ENCODE measurements around the gene METTL27.

METTL27 gene

GRCh38 chr7:73832806-73833205 lies 9.5 kb downstream of the METTL27 start:
- Histone ChIP-seq H4K12ac (ENCODE audit: low read depth, low read length) (no peak overlapping the region), H3K23ac (ENCODE audit: low read length) (no peak overlapping the region), H3K9me3 (ENCODE audit: insufficient read depth, low read depth, low read length) (peaks cover 5% of the 10 kb centered on the region), H3K9ac (ENCODE audit: low read length) (no peak overlapping the region), H4K8ac (ENCODE audit: low read depth, low read length) (peak overlapping the region; percentile 64), H2BK120ac (ENCODE audit: insufficient read depth, low read length, poor library complexity) (peak overlapping the region; percentile 74), H3K79me1 (ENCODE audit: low read length) (peaks cover 40% of the 10 kb centered on the region), H3K27me3 (ENCODE audit: insufficient read depth, low read length) (no peaks in the 10 kb centered on the region), H3K4me2 (ENCODE audit: low read length) (peak overlapping the region; percentile 59), H2AFZ (ENCODE audit: insufficient read depth, low read length, poor library complexity) (no peak overlapping the region), H3K4me1 (ENCODE audit: control insufficient read depth in 1 of 2, insufficient read depth in 2 of 2, low read length in 2 of 2) (peaks cover 33 to 47% of the 10 kb centered on the region in 2 experiments), H3K14ac (ENCODE audit: low read length) (peak overlapping the region; percentile 49), H3K18ac (ENCODE audit: low read length) (no peak overlapping the region), H3K4ac (ENCODE audit: low read depth, low read length) (no peak overlapping the region), H3K27ac (ENCODE audit: low read depth, low read length) (peak overlapping the region; percentile 89), H3K4me3 (ENCODE audit: low read depth, low read length) (no peak overlapping the region), H3K36me3 (ENCODE audit: control insufficient read depth in 1 of 2, insufficient read depth in 2 of 2, low read length in 2 of 2) (peaks cover 0 to 3% of the 10 kb centered on the region in 2 experiments), H3K79me2 (ENCODE audit: control insufficient read depth, insufficient read depth, low read length, poor library complexity) (peaks cover 21% of the 10 kb centered on the region), H2BK12ac (ENCODE audit: low read length) (peak overlapping the region; percentile 77), H2AK5ac (ENCODE audit: low read length) (no peak overlapping the region), H4K91ac (ENCODE audit: low read depth, low read length) (peak overlapping the region; percentile 52), H2BK5ac (ENCODE audit: low read depth, low read length, poor library complexity) (peak overlapping the region; percentile 32)
- no CpG with 5 or more reads among the region's 13 CpGs for WGBS (ENCODE audit: extremely low coverage, insufficient coverage, insufficient read length)
- DNase-seq, result peak; percentile 69 to 75

- Histone ChIP-seq H3K4me3 (ENCODE audit: low read depth, low read length) (peak overlapping the region; percentile 77), H3K4ac (ENCODE audit: low read depth, low read length) (peak overlapping the region; percentile 66), H3K36me3 (ENCODE audit: control insufficient read depth in 1 of 2, insufficient read depth in 2 of 2, low read length in 2 of 2) (peaks cover 0 to 3% of the 10 kb centered on the region in 2 experiments), H3K9me3 (ENCODE audit: insufficient read depth, low read depth, low read length) (peaks cover 5% of the 10 kb centered on the region), H3K27me3 (ENCODE audit: insufficient read depth, low read length) (no peaks in the 10 kb centered on the region), H2BK120ac (ENCODE audit: insufficient read depth, low read length, poor library complexity) (peak overlapping the region; percentile 67), H3K18ac (ENCODE audit: low read length) (peak overlapping the region; percentile 70), H4K8ac (ENCODE audit: low read depth, low read length) (peak overlapping the region; percentile 62), H2AK5ac (ENCODE audit: low read length) (peak overlapping the region; percentile 34), H3K23ac (ENCODE audit: low read length) (no peak overlapping the region), H3K79me1 (ENCODE audit: low read length) (peaks cover 43% of the 10 kb centered on the region), H2BK5ac (ENCODE audit: low read depth, low read length, poor library complexity) (peak overlapping the region; percentile 67), H3K27ac (ENCODE audit: low read depth, low read length) (peak overlapping the region; percentile 89), H3K4me1 (ENCODE audit: control insufficient read depth in 1 of 2, insufficient read depth in 2 of 2, low read length in 2 of 2) (peaks cover 37 to 52% of the 10 kb centered on the region in 2 experiments), H3K14ac (ENCODE audit: low read length) (peak overlapping the region; percentile 81), H4K12ac (ENCODE audit: low read depth, low read length) (no peak overlapping the region), H3K4me2 (ENCODE audit: low read length) (peak overlapping the region; percentile 70), H2BK12ac (ENCODE audit: low read length) (peak overlapping the region; percentile 53), H3K79me2 (ENCODE audit: control insufficient read depth, insufficient read depth, low read length, poor library complexity) (peaks cover 21% of the 10 kb centered on the region), H4K91ac (ENCODE audit: low read depth, low read length) (peak overlapping the region; percentile 78), H3K9ac (ENCODE audit: low read length) (peak overlapping the region; percentile 13), H2AFZ (ENCODE audit: insufficient read depth, low read length, poor library complexity) (no peak overlapping the region)
- no CpG with 5 or more reads among the region's 16 CpGs for WGBS (ENCODE audit: extremely low coverage, insufficient coverage, insufficient read length)
- peak; percentile 87 to 90 for DNase-seq
These were observed 10.3 kb downstream of the METTL27 start for GRCh38 chr7:73831834-73832651.

GRCh38 chr7:73831584-73831833 lies 10.8 kb downstream of the METTL27 start:
- Histone ChIP-seq H3K36me3 (ENCODE audit: control insufficient read depth in 1 of 2, insufficient read depth in 2 of 2, low read length in 2 of 2) (peaks cover 0 to 3% of the 10 kb centered on the region in 2 experiments), H3K4ac (ENCODE audit: low read depth, low read length) (peak overlapping the region; percentile 66), H4K12ac (ENCODE audit: low read depth, low read length) (no peak overlapping the region), H3K9me3 (ENCODE audit: insufficient read depth, low read depth, low read length) (peaks cover 5% of the 10 kb centered on the region), H3K27ac (ENCODE audit: low read depth, low read length) (peak overlapping the region; percentile 89), H4K8ac (ENCODE audit: low read depth, low read length) (peak overlapping the region; percentile 61), H3K4me3 (ENCODE audit: low read depth, low read length) (peak overlapping the region; percentile 77), H3K23ac (ENCODE audit: low read length) (no peak overlapping the region), H2AK5ac (ENCODE audit: low read length) (peak overlapping the region; percentile 34), H3K9ac (ENCODE audit: low read length) (peak overlapping the region; percentile 13), H3K18ac (ENCODE audit: low read length) (peak overlapping the region; percentile 70), H2BK5ac (ENCODE audit: low read depth, low read length, poor library complexity) (peak overlapping the region; percentile 34), H3K4me2 (ENCODE audit: low read length) (peak overlapping the region; percentile 70), H3K79me2 (ENCODE audit: control insufficient read depth, insufficient read depth, low read length, poor library complexity) (peaks cover 21% of the 10 kb centered on the region), H2BK120ac (ENCODE audit: insufficient read depth, low read length, poor library complexity) (peak overlapping the region; percentile 54), H3K14ac (ENCODE audit: low read length) (peak overlapping the region; percentile 81), H3K27me3 (ENCODE audit: insufficient read depth, low read length) (no peaks in the 10 kb centered on the region), H3K79me1 (ENCODE audit: low read length) (peaks cover 43% of the 10 kb centered on the region), H3K4me1 (ENCODE audit: control insufficient read depth in 1 of 2, insufficient read depth in 2 of 2, low read length in 2 of 2) (peaks cover 37 to 52% of the 10 kb centered on the region in 2 experiments), H4K91ac (ENCODE audit: low read depth, low read length) (peak overlapping the region; percentile 78), H2AFZ (ENCODE audit: insufficient read depth, low read length, poor library complexity) (no peak overlapping the region), H2BK12ac (ENCODE audit: low read length) (peak overlapping the region; percentile 53)
- no CpG with 5 or more reads among the region's 16 CpGs for WGBS (ENCODE audit: extremely low coverage, insufficient coverage, insufficient read length)
- no peak for DNase-seq

GRCh38 chr7:73830681-73831583 lies 11.4 kb downstream of the METTL27 start, which contains the start of gene CLDN4:
Gene CLDN4, plus strand, starts transcription at chr7:73830996. Its CDS starts 206 bp downstream, at chr7:73831202.
- Histone ChIP-seq H4K8ac (ENCODE audit: low read depth, low read length) (peak within 1 kb of the TSS; percentile 61), H3K4me1 (ENCODE audit: control insufficient read depth in 1 of 2, insufficient read depth in 2 of 2, low read length in 2 of 2) (peaks cover 37 to 52% of the 10 kb centered on the region in 2 experiments)

More at GRCh38 chr7:73830681-73831583, 11.4 kb downstream of the METTL27 start, which contains the start of gene CLDN4:
- Histone ChIP-seq H3K9ac (ENCODE audit: low read length) (peak within 1 kb of the TSS; percentile 72), H3K27ac (ENCODE audit: low read depth, low read length) (peak within 1 kb of the TSS; percentile 94), H3K36me3 (ENCODE audit: control insufficient read depth in 1 of 2, insufficient read depth in 2 of 2, low read length in 2 of 2) (peaks cover 0 to 3% of the 10 kb centered on the region in 2 experiments), H3K23ac (ENCODE audit: low read length) (no peak within 1 kb of the TSS), H3K18ac (ENCODE audit: low read length) (peak within 1 kb of the TSS; percentile 80), H3K4ac (ENCODE audit: low read depth, low read length) (peak within 1 kb of the TSS; percentile 66), H4K12ac (ENCODE audit: low read depth, low read length) (peak within 1 kb of the TSS; percentile 39), H4K91ac (ENCODE audit: low read depth, low read length) (peak within 1 kb of the TSS; percentile 96), H2BK5ac (ENCODE audit: low read depth, low read length, poor library complexity) (peak within 1 kb of the TSS; percentile 60), H3K27me3 (ENCODE audit: insufficient read depth, low read length) (no peaks in the 10 kb centered on the region), H2AK5ac (ENCODE audit: low read length) (peak within 1 kb of the TSS; percentile 55), H2BK12ac (ENCODE audit: low read length) (peak within 1 kb of the TSS; percentile 76), H3K14ac (ENCODE audit: low read length) (peak within 1 kb of the TSS; percentile 81), H3K9me3 (ENCODE audit: insufficient read depth, low read depth, low read length) (peaks cover 5% of the 10 kb centered on the region), H3K79me1 (ENCODE audit: low read length) (peaks cover 43% of the 10 kb centered on the region), H3K4me2 (ENCODE audit: low read length) (peak within 1 kb of the TSS; percentile 70), H2BK120ac (ENCODE audit: insufficient read depth, low read length, poor library complexity) (peak within 1 kb of the TSS; percentile 73), H3K79me2 (ENCODE audit: control insufficient read depth, insufficient read depth, low read length, poor library complexity) (peaks cover 21% of the 10 kb centered on the region), H2AFZ (ENCODE audit: insufficient read depth, low read length, poor library complexity) (peak within 1 kb of the TSS; percentile 7), H3K4me3 (ENCODE audit: low read depth, low read length) (peak within 1 kb of the TSS; percentile 77)
- DNase-seq, result peak; percentile 97 to 98
- WGBS (ENCODE audit: extremely low coverage, insufficient coverage, insufficient read length), result no CpG with 5 or more reads among the region's 42 CpGs
